Cardiac fibroblast (primary cell): Measurements from ENCODE around the gene UBE4A.
A peak's percentile ranks its signal among the peaks of the same experiment; 100 is the strongest.

Experiments used
- DNase-seq, 2 donors: peaks; one replicate each; pipeline versions ENCODE4 v3.0.0 to v3.0.0-alpha.2; 2010; ENCODE audit warnings: low read depth in 2 of 2
- H3K4me3 ChIP-seq, 2 donors: replicated peaks in 1 of 2; 1 replicate in 1 of 2; 2 replicates in 1 of 2; pipeline ENCODE4 v1.5.1; 2011; ENCODE audit warnings: low read depth in 2 of 2, low read length in 2 of 2, mild to moderate bottlenecking in 2 of 2, moderate library complexity in 1 of 2
- TF ChIP-seq, protein P1 (sequence below): IDR thresholded peaks from one replicate; pipeline ENCODE4 v1.5.1; 2011; ENCODE audit warnings: low read depth, mild to moderate bottlenecking, low read length, inconsistent platforms

The UBE4A gene

DNA sequence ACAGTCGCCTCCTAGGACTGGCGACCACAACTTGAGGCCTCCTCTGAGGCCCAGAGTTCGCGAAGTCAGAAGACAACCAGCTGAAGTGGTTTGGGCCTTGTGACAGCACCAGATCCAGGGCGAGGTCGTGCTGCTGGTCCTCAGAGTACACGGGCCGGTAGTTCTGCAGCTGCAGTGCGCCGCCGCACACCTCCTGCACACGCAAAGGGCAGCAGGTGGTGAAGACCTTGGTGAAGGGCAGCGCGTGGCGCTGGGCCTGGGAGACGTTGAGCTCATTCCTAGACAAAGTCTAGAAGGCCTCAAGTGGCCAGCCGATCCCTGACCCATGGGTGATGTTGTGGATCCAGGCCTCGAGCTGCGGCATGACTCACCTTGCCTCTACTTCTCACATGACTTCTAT, 36.7 kb upstream of the UBE4A start:
- TF ChIP-seq, protein P1, sequence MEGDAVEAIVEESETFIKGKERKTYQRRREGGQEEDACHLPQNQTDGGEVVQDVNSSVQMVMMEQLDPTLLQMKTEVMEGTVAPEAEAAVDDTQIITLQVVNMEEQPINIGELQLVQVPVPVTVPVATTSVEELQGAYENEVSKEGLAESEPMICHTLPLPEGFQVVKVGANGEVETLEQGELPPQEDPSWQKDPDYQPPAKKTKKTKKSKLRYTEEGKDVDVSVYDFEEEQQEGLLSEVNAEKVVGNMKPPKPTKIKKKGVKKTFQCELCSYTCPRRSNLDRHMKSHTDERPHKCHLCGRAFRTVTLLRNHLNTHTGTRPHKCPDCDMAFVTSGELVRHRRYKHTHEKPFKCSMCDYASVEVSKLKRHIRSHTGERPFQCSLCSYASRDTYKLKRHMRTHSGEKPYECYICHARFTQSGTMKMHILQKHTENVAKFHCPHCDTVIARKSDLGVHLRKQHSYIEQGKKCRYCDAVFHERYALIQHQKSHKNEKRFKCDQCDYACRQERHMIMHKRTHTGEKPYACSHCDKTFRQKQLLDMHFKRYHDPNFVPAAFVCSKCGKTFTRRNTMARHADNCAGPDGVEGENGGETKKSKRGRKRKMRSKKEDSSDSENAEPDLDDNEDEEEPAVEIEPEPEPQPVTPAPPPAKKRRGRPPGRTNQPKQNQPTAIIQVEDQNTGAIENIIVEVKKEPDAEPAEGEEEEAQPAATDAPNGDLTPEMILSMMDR = no peak
- no peak for DNase-seq
- no peak overlapping the region for H3K4me3 ChIP-seq

DNA sequence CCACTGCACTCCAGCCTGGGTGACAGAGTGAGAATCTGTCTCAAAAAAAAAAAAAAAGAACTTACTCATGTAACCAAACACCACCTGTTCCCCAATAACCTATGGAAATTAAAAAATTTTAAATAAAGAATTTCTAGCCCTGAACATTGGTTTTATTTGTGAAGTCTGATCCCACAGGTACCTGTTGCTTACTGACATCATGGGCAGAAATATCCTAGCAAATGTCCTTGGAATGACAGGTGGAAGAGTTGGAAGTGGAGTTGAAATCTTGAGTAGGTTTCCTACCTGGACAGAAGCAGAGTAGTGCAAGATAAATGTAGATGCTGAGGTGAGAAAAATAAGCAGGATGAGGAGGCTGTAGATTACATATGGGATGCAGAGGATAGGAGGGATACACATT, 34.1 kb upstream of the UBE4A start:
- DNase-seq = no peak
- H3K4me3 ChIP-seq = no peak overlapping the region

GRCh38 chr11:118328745-118329144, 30.7 kb upstream of the UBE4A start:
- TF ChIP-seq, protein P1 = no peak
- no peak overlapping the region for H3K4me3 ChIP-seq
- DNase-seq = no peak

More for the DNA sequence above, 34.1 kb upstream of the UBE4A start:
- TF ChIP-seq, protein P1 = no peak

DNA sequence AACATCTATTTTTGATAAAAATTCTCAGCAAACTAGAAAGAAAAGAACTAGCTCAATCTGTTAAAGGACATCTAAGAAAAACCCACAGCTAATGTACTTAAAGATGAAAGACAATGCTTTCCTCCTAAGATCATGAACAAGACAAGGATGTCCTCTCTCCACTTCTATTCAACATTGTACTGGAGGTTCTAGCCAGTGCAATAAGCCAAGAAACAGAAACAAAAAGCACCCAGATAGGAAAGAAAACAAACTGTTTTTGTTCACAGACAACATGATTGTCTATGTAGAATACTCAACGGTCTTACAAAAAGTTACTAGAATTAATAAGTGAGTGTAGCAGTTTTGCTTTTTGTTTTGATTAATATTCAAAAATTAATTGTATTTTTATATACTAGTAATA, 24.7 kb upstream of the UBE4A start:
- TF ChIP-seq, protein P1 = no peak
- no peak for DNase-seq
- no peak overlapping the region for H3K4me3 ChIP-seq

DNA sequence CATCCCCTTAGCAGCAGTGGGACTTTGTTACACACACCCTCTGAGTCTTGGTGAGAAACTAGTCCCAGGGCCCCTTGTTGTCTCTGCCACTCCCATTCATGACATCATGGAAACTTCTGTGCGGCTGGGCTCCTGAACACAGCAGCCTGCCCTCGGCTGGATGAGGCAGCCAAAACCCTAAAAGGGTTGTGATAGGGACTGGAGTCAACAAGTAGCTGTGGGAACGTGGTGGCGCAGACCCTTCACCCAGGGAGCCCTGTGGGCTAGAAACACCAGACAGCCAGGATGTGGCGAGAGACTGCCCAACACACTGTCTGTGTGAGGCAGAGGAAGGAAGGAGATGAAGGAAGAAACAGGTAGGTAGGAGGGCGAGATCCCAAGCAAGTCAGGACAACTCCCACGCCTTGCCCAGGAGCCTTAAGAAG, 20.8 kb upstream of the UBE4A start:
- DNase-seq = peak; percentile 7 to 20
- TF ChIP-seq, protein P1 = no peak
- H3K4me3 ChIP-seq = no peak overlapping the region

- H3K4me3 ChIP-seq = no peak overlapping the region
- DNase-seq = no peak
- TF ChIP-seq, protein P1 = no peak
Measured at GRCh38 chr11:118339281-118339961, 20.0 kb upstream of the UBE4A start.

- TF ChIP-seq, protein P1 = no peak
Measured at GRCh38 chr11:118340449-118340848, 19.0 kb upstream of the UBE4A start.

More at GRCh38 chr11:118340449-118340848, 19.0 kb upstream of the UBE4A start:
- no peak for DNase-seq
- H3K4me3 ChIP-seq = no peak overlapping the region
